NCI-H1048 (cell line): Measurements from ENCODE around the gene ARRB2.

ENCODE experiments used
- DNase-seq: peaks from one replicate; lab custom pipeline; 2025; lab: John Stamatoyannopoulos, UW

The ARRB2 gene

GRCh38 chr17:4759776-4760236 lies 49.4 kb downstream of the ARRB2 start:
- DNase-seq = no peak

GRCh38 chr17:4764595-4764994 lies 54.2 kb downstream of the ARRB2 start:
- DNase-seq = no peak

GRCh38 chr17:4766201-4766600 lies 55.8 kb downstream of the ARRB2 start:
- no peak for DNase-seq

- no peak for DNase-seq
Observed at GRCh38 chr17:4766723-4767122, 56.3 kb downstream of the ARRB2 start.

GRCh38 chr17:4768298-4768697 lies 57.9 kb downstream of the ARRB2 start:
- no peak for DNase-seq

GRCh38 chr17:4769628-4770027 lies 59.2 kb downstream of the ARRB2 start:
- DNase-seq = no peak
